Stimulated activated CD4-positive, alpha-beta T cell treated with anti-CD3 and anti-CD28 coated beads, Interleukin-2, amount 100 ng/mL, for 4 hours (primary cell): ENCODE results near the gene HERPUD1.
"Not testable (repeated sequence)": the region's sequence is repeated elsewhere in the genome, so short reads cannot be mapped to it uniquely, and the experiment has no call there.

Source experiments
- DNase-seq: peaks from one replicate; pipeline ENCODE4 v3.0.0-alpha.2; 2020; ENCODE audit warnings: low read depth

Gene HERPUD1

DNA sequence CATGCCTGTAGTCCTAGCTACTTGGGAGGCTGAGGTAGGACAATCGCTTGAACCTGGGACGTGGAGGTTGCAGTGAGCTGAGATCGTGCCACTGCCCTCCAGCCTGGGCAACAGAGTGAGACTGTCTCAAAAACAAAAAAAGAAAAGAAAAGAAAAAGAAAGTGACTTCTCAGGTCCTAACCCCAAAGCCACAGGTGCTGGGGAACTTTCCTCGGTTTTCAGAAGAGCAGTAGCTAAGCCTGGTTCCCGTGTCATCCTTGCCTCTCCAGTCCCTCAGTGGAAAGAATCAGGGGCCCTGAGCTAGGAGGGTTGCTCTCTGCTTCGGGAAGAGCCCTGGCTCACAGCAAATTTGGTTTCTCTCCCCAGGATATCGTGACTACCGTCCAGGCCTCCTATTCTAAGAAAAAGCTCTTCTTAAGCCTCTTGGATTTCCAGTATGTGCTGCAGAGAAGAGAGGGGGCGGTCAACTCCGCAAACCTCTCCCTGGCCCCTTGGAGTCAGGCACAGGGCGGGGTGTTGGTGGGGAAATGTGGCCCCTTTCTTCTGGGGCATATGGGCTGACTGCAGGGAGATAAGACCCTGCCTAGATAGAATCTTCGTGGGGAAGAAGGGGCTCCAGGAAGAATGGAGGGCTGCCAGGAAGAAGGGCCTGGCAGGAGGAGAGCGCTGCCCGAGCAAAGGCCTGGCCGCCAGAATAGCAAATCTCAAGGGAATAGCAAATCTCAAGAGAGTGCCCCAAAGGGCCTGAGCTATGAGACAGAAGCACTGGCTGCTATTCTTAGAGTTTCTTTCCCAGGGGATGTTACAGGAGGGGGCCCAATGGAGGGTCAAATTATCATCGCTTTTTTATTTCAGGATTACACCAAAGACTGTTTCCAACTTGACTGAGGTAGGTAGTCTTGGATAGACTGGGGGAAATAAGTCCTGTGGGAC, 49.1 kb downstream of the HERPUD1 start:
- no peak for DNase-seq

DNA sequence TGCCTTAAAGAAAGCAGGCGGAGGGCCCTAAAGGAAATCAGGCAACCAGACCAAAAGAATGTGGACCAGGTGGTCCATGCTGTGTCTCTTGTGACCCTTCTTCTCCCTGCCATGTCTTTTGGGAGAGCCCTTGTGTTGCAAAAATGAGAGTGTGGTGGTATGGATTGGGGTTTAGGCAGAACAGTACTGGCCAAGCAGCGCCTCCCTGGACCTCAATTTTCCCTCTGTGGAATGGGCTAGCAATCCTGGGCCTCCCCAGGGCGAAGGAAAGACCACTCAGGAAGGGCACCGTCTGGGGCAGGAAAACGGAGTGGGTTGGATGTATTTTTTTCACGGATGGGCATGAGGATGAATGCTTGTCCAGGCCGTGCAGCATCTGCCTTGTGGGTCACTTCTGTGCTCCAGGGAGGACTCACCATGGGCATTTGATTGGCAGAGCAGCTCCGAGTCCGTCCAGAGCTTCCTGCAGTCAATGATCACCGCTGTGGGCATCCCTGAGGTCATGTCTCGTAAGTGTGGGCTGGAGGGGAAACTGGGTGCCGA, 49.9 kb downstream of the HERPUD1 start:
- no peak for DNase-seq

DNA sequence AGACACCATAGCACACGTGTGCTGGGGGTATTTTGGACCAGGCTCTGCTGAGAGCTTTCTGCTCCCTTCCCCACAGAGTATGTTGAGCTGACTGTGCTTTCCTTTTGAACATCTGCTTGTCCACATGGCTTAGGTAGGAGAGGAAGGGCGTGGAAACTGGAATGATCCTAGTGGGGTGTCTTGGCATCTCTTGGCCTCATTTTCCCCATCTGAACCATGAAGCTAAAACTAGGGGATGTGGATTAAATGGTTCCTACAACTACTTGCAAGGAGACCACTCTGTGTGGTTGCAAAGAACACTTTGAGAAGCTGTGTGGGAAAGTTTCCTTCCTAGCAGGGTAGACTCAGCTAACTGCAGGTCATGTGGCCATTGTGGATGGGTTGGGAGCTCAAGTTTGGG, 50.8 kb downstream of the HERPUD1 start:
- DNase-seq, result no peak

DNA sequence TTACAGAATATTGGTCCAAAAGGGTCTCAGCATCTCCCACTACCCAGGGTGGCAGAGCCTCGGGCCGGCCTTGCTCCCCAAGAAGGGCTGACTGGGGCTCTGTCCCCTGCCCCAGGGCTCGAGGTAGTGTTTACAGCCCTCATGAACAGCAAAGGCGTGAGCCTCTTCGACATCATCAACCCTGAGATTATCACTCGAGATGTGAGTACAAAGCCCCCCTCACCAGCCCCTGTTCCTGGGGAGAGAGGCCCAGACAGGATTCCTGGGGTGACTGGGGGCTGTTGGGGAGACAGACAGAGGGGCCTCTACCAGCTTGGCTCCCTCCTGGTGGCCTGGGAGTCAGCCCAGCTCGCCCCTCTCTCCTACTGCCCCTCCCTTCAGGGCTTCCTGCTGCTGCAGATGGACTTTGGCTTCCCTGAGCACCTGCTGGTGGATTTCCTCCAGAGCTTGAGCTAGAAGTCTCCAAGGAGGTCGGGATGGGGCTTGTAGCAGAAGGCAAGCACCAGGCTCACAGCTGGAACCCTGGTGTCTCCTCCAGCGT, 51.3 kb downstream of the HERPUD1 start:
- no peak for DNase-seq

DNA sequence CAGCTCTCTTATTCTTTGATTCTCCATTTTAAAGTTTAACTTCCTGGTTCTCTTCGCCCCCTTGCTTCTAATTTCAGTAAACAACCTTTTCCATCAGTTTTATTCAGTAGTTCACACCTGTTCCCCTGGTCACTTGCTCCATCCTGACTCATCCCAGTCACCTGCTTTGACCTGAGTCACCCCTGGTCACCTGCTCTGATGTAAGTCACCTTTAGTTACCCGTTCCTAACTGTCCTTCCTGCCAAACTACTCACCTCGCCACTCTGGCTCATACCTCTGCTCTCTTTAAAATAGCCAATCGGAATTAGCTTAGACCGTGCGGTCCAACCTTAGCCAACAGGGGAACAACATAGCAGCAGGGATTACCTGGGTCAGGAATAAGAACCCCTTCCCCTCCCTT, 52.7 kb downstream of the HERPUD1 start:
- no peak for DNase-seq

DNA sequence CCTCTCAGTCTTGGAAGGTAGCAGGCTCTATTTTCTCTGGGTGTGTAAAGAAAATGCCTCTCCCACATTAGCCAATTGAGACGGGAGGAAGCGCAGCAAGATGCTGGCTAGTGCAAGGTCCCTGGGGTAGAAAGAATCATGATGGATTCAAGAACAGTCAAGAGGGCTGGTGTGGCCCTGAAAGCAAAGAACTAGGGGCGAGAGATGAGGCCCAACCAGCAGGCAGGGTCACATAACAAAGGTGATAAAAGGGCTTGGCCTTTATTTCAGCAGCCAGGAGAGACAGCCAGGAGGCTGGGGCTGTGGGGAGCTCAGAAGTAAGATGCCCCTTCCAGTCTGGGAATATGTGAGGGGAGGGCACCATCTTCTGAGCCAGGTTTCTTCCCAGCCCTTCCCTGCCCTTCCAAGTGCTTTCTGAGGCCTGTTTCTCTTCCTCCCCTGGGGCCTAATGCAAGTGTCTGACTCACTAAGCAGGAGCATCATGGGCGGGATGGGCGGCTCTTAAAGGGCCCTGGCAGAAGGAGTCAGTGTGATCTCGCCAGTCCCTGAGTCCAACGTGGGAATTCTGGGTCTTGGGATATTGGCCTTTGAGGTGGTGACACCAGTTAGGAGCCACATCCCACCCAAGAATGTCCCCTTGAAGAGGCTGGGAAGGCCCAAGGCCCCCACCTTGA, 53.5 kb downstream of the HERPUD1 start:
- DNase-seq, result no peak

DNA sequence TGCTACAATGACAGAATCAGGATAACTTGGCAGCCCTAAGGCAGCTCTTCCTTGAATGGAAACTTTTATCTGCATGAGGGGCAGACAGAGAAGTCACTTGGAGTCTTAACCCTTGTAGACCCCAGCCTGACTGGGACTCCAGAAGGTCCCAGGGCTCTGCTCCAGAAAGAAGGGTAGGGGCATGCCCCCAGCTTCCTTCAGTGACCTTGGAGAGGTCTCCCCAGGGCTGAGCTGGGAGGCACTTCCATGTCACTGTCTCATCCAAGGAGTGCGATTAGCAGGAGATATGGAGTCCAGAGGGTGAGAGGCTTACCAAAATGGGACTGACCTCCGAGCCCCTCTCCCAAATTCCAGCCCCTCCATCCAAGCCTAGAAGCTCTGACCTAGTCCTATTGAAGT, 54.0 kb downstream of the HERPUD1 start:
- DNase-seq, result no peak

DNA sequence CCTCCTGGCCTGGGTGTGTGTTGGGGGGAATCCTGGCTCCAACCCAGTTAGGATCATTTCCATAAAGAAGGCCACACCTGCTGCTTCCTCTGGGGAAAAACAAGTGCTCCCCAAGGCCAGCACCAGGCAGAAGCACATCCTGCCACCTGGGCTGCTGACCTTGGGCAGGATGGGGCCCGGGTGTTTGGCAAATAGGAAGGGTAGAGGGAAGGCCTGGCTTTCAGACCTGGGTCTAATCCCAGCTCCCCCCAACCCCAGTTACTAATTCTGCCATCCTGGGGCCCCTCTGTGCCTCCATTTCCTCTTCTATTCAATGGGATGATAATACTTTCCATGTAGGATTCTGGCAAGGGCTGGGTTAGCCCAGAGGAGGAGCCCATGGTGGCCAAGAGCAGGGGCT, 54.4 kb downstream of the HERPUD1 start:
- no peak for DNase-seq

DNA sequence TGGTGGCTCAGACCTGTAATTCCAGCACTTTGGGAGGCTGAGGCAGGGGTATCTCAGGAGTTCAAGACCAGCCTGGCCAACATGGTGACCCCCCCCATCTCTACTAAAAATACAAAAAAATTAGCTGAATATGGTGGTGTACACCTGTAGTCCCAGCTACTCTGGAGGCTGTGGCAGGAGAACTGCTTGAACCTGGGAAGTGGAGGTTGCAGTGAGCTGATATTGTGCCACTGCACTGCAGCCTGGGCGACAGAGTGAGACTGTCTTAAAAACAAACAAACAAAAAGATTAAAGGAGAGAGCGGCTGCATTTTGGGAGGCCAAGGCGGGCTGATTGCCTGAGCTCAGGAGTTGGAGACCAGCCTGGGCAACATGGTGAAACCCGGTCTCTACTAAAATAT, 55.0 kb downstream of the HERPUD1 start:
- not testable (repeated sequence) for DNase-seq

DNA sequence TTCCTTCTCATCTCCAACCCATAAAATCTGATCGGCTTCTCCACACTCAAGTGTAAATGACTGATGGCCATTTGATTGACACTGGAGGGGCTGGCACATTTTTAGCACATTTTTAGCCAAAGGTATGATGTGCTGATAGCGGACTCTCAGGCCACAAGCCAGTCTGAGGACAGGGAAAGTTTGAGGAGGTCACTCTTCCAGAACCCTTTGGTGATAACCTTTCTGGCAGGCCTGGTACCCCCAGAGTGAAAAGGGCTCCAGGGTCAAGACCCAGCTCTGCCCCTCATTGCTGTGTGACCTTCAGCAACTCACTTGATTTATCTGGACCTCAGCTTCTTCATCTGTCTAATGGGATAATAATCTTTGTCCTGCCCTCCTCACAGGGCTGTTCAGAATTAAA, 55.8 kb downstream of the HERPUD1 start:
- no peak for DNase-seq

DNA sequence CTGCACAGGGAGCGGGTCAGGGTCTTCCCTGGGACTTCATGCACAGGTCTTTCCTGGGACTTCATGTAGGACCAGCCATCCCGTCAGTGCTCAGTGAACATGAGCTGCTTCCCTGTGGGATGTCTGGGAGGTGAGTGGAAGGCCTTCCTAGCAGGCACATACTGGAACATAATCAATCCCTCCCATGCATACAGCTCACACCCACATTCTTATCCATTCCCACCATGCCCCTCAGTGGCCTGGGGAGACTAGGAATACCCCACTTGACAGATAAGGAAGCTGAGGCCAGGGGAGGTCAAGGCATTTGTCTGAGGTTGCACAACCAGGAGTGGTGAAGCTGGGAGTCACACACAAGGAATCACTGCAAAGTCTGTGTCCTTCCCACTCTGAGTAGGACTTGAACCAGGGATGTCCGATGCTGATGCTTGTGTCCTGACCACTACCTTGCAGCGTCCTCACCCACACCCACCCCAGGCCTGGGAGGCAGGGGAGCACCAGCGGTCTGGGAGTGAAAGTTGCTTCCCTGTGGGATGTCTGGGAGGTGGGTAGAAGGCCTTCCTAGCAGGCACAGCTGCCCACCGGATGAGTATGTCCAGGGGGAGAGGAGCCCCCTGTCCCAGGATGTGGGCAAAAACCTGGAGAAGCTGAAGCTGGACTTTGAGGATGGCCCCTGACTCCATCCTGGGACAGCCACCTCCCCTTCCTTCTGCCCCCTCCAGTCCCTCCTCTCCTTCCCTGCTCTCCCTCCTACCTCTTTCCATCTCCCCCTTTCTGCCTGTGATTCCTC, 56.4 kb downstream of the HERPUD1 start:
- DNase-seq, result no peak

DNA sequence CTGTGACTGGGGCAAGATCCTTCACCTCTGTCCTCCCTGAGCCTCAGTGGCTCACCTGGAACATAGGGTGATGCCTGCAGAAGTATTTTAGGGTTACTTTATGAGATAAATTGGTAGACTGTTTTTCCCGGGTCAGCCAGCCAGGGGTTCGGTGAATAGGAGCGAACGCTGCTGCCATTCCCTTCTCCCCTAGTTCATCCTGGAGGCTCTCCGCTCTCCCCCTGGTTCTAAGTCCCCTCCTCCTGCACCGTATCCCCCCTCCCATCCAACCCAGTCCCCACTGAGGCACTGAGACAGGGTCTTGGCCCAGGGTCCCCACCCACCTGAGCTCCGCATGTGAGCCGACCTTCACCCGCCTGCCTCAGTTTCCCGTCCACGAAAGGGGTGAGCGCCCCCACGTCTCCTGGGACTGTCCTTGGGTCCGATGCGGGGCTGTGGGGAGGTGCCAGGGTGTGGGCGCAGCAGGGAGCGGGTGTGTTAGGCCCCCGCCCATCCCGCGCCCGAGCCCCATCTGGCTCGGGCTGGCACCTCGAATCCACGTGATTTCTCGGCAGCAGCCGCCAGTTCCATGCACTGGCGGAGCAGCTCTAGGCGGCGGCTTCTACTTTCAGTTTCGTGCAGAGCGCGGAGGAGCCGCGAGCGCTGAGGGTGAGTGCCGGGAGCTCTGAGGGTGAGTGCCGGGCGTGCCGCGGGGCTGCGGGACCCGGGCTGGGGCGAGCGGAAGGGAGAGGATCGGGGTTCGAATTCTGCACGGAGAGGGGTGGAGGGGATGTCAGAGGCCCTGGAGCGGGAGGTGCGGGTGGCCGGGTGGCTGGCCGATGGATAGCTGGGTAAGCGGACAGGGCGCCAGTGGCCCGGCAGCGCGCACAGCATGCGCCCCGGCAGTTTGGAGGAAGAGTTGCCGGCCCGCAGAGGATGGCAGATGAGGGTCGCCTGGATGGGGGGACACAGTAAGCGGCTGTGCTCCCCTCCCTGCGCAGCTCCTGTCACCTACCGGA, 57.3 kb downstream of the HERPUD1 start, which contains the start of gene NLRC5:
Gene NLRC5 (plus strand): TSS at position 610 of the 998 bp plus-strand sequence. CDS start 31,156 bp downstream, outside the sequence.
- peak; percentile 96 for DNase-seq

DNA sequence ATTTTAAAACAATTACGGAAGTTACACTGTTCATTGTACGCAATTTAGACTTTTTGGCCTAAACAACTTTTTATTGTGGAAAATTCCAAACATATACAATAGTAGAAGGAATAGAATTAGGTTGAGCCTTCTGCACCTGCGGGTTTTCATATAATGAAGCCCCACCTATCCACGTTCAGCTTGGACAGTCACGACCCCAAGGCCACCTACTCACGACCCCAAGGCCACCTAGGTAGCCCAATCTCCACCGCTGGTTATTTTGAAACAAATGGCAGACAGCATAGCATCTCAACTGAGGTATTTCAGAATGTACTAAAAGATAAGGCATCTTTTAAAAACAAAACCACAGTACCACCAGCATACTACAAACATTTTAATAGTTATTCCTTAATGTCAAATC, 58.0 kb downstream of the HERPUD1 start:
- no peak for DNase-seq

DNA sequence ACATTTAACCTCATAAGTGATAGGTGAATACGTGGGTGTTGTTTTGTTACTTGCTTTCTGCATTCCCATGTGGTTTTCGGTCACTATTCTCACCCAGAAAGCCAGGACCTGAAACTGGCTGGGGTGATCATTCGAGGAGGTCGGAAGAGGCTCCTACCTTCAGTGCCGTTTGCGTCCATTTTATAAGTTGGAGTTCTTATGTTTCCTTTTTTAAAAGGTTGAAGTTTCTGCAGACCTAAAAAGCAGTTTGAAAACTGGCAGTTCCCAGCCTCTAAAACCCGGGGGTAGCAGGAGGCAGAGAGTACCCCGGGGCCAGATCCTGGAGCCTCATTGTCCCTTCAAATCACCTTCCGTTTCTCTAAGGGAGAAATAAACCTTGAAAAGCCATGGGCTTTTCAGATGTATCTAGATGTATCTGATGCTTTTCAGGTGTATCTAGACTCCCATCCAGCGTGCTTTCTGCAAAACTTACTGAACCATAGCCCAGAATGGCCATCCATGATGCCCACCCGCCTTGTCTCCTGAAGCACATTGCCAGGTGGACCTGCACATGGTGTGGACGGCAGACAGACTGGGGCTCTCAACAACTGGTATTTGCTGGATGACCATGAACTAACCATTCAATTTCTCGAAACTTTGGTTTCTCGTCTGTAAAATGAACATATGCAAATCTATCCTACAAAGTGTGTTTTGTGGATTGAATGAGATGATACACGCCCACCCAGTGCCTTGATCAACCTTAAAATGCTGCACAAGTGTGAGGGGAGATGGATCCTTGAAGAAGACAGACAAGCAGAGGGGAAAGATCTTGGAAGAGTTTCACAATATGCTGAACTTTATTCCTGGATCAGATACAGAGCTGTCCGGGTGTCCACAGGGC, 58.7 kb downstream of the HERPUD1 start:
- no peak for DNase-seq

DNA sequence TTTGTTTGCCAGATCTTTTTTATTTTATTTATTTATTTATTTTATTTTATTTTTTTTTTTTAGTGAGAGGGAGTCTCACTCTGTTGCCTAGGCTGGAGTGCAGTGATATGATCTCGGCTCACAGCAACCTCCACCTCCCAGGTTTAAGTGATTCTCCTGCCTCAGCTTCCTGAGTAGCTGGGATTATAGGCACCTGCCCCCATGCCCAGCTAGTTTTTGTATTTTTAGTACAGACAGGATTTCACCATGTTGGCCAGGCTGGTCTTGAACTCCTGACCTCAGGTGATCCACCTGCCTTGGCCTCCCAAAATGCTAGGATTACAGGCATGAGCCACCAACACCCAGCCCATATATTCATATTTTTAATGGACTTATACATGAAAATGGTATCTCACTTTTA, 60.5 kb downstream of the HERPUD1 start:
- not testable (repeated sequence) for DNase-seq

DNA sequence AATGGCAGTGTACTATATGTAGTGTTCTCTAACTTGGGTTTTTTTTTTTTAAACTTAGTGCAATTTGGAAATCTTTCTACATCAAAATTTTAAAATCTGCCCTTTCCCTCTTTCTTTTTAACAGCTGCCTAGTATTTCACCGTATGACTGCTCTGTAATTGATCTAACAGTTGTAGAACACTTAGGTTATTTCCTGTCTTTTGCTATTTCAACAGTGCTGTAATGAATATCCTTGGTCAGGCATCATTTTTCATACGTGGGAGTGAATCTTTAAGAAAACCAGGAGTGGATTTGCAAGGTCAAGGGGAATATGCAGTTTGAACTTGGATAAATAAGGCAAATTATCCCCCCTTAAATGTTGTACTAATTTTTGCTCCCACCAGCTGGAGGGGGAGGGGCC, 61.3 kb downstream of the HERPUD1 start:
- DNase-seq, result no peak

DNA sequence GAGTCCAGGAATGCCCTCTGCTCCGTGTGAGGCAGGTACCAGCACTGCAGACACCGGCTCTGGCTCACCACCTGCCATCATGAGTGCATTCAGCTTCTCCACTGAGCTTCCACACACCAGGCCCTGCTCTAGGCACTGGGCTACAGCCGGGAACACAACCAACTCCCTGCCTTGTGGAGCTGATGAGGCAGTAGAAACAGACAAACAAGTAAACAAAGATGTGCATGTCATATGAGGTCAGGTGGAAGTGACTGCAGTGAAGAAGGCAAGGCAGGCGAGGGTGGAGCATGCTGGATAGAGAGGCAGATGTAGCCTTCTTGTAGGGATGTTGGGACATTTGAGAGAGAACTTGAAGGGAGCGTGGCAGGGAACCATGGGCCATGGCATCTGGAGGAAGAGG, 62.4 kb downstream of the HERPUD1 start:
- DNase-seq, result no peak
